ENCODE results near the gene MAS1.
"Not testable (repeated sequence)": the region's sequence is repeated elsewhere in the genome, so short reads cannot be mapped to it uniquely, and the experiment has no call there.

MAS1 gene

GRCh38 chr6:159890792-159891191 is at the start of gene MAS1:
Gene MAS1 (plus strand): TSS chr6:159890988. CDS start chr6:159906956, 15,968 bp downstream.
- no peak for DNase-seq

GRCh38 chr6:159842035-159842434 is 48.8 kb upstream of the MAS1 start:
- DNase-seq: no peak

DNA sequence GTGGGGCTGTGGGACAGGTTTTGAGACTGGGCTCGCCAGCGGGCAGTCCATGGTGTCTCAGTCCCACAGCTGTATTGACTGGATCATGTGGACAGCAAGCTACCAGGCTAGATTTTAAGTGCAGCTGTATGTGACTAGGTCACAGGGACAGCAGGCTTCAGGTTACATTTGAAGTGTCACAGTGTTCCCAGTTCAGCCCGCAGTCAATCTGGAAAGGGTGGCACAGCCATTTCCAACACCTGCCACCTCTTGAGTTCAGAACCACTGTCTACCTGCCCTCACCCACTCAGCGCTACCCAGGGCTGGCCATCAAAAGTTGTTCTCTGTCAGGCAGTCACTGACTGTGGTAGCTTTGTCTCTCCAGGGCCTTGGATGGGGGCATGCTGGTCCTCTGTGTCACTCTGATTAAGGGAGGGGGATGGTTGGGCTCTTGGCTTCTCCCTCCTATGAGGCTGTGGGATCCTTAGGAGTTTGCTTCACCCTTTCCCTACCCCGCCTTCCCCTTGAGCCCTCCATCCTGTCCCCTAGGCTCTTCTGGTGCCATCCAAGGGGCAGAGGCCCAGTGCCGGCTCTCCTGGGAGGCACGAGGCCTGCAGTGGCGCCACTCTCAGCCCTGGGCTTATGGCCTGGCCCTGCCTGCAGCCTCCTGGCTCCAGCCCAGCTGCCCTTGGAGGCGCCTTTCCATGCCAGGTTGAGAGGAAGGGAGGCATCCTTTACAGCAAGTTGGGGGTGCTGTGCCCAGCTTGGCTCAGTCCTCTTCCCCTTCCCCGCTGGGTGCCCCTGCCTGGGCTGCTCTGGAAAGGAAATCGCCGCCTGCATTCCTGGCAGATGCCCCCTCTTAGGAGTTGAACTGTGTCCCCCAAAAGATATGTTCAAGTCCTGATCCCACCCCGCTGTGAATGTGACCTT is 45.8 kb upstream of the MAS1 start:
- no peak for DNase-seq

DNA sequence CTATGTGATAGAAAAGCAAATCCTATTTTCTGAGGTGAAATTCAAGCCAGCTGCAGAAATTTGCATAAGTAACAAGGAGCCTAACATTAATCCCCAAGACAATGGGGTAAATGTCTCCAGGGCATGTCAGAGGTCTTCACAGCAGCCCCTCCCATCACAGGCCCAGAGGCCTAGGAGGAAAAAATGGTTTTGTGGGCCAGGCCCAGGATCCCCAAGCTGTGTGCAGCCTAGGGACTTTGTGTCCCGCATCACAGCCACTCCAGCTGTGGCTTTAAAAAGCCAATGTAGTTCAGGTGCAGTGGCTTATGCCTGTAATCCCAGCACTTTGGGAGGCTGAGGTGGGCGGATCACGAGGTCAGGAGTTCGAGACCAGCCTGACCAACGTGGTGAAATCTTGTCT is 42.2 kb upstream of the MAS1 start:
- DNase-seq: not testable (repeated sequence)

DNA sequence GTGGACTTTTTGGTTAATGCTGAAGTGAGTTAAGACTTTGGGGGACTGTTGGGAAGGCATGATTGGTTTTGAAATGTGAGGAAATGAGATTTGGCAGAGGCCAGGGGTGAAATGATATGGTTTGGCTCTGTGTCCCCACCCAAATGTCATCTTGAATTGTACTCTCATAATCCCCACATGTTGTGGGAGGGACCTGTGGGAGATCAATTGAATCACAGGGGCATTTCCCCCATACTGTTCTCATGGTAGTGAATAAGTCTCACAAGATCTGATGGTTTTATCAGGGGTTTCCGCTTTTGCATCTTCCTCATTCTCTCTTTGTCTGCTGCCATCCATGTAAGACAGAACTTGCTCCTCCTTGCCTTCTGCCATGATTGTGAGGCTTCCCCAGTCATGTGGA is 40.9 kb upstream of the MAS1 start:
- DNase-seq: not testable (repeated sequence)

DNA sequence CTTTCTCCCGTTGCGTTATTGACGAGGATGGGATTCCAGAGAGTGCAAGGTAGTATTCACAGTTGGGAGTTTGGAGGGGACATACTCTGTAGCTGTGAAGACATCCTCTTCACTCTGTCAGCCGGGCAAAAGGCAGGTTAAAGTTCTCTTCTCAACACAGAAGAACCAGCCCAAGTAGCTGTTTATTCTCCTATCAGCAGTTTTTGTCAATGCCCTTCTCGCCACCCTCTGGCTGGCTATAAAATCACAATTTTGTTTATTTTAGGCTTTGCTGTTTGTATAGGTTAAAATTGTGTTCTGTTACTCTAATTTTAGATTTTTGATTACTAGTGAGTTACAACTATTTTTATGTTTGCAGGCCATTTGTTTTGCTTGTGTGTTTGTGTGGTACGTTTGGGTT is 37.9 kb upstream of the MAS1 start:
- peak; percentile 34 to 46 for DNase-seq

DNA sequence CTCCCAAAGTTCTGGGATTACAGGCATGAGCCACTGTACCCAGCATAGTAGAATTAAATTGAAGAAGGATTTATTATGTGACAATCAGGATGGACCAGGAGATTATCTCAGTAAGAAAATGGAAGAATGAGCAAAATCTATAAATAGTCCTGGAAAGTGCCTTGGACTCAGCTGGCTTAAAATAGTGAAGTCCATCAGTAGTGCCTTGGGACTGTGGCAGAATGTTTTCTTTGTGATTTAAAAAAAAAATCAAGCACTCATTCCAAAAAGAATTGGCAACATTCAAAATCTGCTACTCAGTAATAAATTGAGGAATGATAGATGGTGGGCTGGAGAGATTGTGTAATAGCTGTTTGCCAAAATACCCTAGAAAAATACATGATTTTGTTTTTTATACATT is 37.0 kb upstream of the MAS1 start:
- DNase-seq: no peak

DNA sequence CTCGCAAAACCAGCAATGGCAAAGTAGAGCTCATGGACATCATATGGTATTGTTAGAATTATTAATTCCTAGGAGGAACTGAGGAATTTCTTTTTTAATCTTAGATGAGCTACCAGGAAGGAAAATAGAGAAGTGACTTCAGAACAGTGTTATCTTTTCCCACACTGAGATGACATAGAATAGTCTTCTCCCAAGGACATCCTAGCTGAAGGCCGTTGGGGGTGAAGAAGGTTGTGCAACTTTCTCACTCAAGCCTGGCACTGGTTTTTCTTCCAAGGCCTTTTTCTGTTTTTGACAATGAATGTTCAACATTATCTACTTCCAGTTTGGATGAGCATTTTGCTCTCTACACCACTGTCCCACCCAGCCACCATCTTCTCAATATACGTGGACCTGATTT is 35.8 kb upstream of the MAS1 start:
- DNase-seq: no peak

DNA sequence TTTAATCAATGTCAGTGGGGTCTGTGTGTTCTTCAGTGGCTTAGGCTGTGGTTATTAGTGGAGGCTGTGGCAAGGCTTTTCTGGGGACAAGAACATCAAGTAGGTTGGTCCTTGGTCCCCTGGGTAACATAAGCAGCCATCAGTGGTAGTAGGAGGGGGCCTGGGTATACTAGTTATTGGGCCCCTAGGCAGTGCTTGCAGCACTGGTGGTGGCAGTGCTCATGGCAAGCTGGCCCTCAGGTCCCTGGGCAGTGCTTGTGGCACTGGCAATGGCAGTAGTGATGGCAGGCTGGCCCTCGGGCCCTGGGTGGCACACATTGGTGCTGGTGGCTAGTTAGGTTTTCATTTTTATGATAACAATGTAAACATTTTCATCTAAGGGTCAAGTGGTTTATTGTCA is 32.5 kb upstream of the MAS1 start:
- DNase-seq: no peak

DNA sequence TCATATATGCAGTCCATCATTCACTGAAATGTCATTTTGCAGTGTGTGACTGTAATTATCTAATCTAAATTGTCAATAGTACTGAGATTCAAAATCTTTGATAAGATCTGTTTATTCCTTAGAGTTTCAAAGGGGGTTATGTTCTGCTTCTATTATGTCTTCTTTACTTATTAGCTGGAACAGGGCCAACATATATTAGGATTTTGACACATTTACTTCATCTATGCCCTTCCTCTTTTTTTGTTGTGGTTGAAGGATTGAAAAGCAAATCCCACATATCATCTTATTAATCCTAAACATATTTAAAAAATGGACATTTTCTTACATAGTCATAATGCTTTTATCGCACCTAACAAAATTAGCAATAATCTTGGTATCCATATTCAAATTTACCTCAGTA is 30.3 kb upstream of the MAS1 start:
- DNase-seq: no peak

DNA sequence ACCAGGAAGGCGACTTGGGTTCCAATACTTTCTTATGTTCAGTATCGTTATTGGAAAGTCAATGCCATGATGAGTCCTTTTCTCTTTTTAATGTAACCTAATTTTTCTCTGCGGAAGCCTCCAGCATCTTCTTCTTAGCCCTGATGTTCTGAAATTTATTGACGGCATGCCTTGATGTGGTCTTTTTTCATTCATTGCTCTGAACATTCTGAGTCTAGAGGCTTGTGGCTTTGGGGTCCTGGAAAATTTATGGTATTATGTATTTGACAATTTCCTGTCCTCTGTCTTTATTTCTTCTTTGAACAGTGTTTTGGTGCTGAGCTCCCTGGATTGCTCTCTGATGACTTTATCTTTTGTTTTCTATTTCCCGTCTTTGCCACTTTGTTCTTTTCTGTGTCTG is 28.7 kb upstream of the MAS1 start:
- no peak for DNase-seq

DNA sequence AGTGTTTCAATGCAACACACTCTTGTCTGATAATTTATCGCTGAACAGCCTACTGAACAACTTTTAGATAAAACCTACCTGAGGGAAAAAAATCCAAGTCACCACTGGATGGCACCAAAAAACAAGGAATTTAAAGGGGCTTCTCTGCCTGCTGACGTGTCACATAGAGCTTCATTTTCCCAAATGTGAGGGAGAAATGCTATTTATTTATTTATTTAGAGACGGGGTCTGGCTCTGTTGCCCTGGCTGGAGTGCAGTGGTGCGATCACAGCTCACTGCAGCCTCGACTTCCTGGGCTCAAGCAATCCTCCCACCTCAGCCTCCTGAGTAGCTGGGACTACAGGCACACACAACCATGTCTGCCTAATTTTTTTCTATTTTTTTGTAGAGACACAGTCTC is 27.4 kb upstream of the MAS1 start:
- peak; percentile 68 to 84 for DNase-seq

DNA sequence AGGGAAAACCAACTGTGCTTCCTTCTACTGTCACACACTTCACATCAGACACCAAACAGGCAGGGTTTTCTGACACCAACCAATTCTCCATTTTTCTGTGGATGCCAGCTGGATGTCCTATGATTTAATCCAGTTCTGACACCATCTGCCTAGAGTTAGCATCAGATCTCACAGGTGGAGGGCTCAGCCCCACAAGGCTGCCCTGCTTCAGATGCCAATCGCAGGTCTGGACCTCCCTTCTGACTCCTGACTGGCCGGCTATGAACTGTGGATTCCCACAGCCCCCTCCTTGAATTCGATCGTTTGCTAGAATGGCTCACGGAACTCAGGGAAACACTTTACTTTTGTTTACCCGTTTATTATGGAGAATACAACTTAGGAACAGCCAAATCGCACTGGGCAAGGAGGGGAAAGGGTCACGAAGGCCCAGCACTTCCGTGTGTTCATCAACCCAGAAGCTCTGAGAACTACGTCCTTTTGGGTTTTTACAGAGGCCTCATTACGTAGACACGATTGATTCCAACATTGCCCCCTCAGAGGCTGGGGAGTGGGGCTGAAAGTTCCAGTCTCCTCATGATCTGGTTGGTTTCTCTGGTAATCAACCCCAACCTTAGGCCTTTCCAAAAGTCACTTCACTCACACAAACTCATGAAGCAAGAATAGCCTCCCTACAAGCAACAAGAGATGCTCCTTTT is 25.4 kb upstream of the MAS1 start:
- DNase-seq: no peak

DNA sequence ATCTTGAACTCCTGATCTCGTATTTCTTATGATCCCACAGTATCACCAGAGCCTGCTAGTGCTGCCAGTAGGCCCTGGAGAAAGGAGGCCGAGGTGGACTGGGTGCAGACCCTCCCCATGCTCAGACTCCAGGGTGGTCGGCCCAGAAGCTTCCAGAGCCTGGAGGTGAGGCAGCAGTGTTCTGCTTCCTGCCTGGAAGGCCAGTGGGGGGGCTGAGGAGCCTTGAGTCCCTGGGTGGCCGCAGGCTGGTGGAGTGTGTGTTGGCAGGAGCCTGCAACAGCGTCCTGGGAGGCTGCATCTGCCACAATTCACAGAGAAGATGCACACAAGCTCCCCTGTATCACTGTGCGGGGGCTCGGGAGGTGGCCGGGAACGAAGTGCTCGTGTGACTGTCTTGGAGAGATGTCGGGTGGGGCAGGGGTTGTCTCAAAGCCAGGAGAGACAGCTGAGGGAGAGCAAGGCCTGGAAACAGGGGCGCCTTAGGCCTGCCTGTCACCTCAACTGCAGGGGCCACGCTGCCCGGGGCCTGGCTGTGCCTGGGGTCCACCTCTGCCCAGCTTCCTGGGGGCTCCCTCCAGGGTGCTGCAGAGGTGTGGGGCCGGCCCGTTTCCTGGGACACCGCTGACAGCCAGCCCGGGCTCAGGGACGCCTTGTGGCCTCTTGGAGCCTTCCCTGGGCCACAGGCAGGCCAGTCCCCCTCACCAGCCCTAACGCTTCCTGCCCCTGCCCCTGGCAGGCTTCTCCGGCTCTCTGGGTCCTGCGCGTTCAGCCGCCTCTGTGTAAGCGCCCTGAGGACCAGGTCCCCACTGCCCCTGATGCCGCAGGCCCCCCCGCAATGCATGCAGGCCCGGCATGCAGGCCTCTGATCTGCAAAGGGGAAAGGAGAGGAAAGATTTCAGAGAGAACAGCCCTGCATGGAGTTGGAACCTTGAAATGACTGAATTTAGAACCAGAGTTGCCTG is 24.2 kb upstream of the MAS1 start:
- DNase-seq: no peak

DNA sequence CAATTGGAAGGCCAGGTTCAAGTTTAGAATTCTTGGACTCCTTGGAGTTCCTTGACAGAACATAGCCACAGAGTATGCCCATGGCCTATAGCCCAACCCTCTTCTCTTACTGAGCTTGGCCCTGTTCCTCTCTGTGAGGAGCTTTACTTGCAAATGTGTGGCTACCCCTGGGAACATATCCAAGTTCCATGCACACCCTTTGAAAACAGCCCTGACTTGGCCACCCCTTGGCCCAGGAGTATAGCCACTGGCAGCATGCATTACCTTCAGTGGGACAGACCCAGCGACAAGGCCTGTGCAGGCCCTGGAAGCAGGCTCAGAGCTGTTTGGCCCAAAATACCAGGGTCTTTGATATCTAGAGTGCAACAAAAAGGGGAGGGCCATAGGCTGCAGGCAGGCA is 19.5 kb upstream of the MAS1 start:
- DNase-seq: no peak

DNA sequence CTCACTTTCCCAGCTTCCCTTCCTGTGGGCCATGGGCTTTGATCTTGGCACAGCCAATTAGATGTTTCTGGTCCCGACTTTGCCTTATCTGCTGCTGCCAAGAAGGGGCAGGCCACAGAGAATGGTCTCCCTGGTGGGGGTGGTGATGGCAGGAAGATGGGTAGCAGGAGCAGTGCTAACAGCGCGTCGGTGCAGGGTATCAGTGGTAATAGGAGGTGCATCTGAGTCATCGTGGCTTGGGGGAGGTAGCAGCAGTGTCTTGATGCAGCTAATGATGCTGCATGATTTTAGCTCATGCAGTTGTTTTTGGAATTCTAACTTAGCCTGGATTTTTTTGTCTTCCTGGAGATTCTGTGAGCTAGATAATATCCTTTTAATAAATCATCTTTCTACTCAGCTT is 18.9 kb upstream of the MAS1 start:
- DNase-seq: no peak

DNA sequence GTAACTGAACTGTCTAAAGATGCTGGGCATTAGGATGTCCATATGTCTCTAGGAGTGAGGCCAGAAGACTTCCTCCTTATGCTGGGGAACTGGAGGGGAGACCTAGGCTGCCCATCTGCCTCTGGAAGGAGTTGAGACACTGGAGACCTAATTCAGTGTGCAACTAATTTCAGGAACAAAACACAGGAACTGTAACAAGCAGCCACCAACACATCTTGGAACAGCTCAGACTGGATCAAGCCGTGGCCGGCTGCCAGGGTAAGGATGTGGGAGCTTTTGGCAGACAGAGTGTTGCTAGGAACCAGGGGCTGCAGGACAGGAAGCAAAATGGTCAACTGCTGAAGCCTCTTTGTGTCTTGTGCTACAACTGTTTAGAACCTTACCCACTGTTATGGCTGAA is 16.4 kb upstream of the MAS1 start:
- DNase-seq: no peak

- no peak for DNase-seq
Observed at GRCh38 chr6:159875194-159875593, 15.6 kb upstream of the MAS1 start.

DNA sequence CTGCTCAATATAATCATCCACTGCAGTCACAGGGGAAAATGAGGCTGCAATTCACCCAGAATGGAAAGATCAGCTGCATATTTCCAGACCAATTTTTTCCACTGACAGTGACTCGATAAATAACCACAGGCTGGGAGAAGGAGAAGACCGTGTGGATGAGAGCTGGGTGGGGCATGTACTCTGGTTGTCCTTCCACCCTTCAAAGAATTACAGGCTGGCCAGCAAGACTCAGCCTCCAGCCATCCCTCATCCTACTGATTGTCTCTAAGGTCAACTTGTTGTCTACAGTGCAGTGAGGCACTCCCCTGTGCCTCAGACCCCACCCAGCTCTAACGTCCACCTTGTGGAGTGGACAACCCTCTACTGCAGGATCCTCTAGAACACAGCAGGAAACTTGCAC is 14.5 kb upstream of the MAS1 start:
- no peak for DNase-seq

DNA sequence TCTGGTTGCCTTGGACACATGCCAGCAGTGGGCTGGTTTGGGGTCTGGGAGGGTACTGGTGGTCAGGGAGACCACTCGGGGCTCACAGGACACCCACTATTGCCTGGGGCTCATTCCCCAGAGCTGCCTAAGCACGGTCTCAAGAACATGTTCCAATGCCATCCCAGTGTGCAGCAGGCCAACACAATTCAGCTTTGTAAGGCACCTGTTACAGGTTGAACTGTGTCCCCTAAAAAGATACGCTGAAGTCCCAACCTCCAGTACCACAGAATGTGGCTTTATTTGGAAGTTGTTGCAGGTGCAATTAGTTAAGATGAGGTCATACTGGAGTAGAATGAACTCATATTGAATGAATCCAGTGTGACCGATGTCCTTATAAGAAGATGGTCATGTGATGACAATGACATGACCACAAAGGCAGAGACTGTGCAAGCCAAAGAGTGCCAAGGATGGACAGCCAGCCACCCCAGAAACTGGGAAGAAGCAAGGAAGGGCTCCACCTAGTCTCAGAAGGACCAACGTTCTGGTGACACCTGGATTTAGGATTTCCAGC is 13.5 kb upstream of the MAS1 start:
- DNase-seq: no peak

DNA sequence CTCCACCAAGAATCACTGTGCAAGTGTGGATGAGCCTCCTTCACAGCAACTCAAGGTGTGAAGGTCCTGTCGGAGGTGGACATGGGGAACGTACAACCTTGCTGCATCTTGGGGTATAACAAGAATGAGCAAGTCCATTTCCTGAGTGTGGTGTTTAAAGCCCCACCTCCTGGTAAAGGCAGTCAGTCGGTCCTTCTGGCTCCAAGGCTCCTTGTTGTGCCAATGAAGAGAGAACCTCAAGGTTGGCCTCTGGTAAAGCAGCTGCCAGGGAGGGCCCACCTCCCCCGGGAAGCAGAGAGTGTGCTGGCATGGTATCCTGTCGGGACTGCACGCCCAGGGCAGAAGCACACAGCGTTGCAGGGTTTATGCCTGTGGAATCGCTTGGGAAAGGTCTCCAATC is 12.4 kb upstream of the MAS1 start:
- no peak for DNase-seq

- no peak for DNase-seq
Observed at GRCh38 chr6:159879856-159880255, 10.9 kb upstream of the MAS1 start.

DNA sequence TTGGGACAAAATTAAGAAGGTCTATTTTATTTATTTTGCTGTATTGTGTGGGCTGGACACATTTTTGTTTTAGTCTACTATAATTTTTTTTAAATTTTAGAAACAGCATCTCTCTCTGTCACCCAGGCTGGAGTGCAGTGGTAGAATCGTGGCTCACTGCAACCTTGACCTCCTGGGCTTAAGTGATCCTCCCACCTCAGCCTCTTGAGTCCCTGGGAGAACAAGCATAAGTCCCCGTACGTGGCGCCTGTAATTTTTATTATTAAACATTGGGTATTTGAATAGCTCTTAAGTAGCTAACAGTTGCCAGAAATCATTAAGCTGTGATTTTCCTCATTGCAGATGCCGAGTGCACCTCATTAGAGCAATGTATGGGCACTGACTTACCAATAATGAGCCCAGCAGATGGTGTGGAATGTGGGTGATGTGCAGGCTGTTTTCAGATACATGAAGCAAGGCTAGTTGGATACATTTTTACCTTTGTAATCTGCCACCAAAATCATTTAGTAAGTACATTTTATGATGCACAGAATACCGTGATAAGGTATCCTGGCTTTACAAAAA is 10.3 kb upstream of the MAS1 start:
- DNase-seq: no peak
